WTC11 (cell line): ENCODE measurements around the gene MACROD2. TPM values are rescaled to one million over a fixed set of nuclear protein-coding genes. Genes with fewer than 3 reads are reported as not detected.
A peak's percentile ranks its signal among the peaks of the same experiment; 100 is the strongest.
"Not testable (repeated sequence)": the region's sequence is repeated elsewhere in the genome, so short reads cannot be mapped to it uniquely, and the experiment has no call there.

ENCODE experiments used
- ATAC-seq: fragments of 200-7000 bp; cut with Tn5 transposase; 2 replicates; pipeline ENCODE4 v1.10.0; 2021; ENCODE audit warnings: mild to moderate bottlenecking, moderate library complexity
- CTCF ChIA-PET: fragments of 300-600 bp; sonication (Branson Sonifier 250); formaldehyde crosslinking; loops from one replicate; lab custom pipeline; 2021; ENCODE audit warnings: antibody characterized with exemption; lab: Charles Lee
- POLR2A ChIA-PET: fragments of 350-600 bp; sonication (Branson Sonifier 250); formaldehyde crosslinking; loops from one replicate; lab custom pipeline; 2021; ENCODE audit warnings: antibody characterized with exemption; lab: Charles Lee
- DNase-seq: peaks from one replicate; pipeline ENCODE4 v3.0.0; 2021; ENCODE audit warnings: low spot score
- H3K27ac Mint-ChIP-seq: 2 replicates; pipeline ENCODE4 v1.8.0; 2021; ENCODE audit warnings: mixed read lengths
- H3K27me3 Mint-ChIP-seq: 2 replicates; pipeline ENCODE4 v1.8.0; 2021; ENCODE audit warnings: low read depth, mild to moderate bottlenecking, moderate library complexity, mixed read lengths
- H3K36me3 Mint-ChIP-seq: 2 replicates; pipeline ENCODE4 v1.8.0; 2021; ENCODE audit warnings: mixed read lengths
- H3K4me1 Mint-ChIP-seq: 2 replicates; pipeline ENCODE4 v1.8.0; 2022; ENCODE audit warnings: mixed read lengths
- H3K4me3 Mint-ChIP-seq: 2 replicates; pipeline ENCODE4 v1.8.0; 2021; ENCODE audit warnings: mild to moderate bottlenecking, moderate library complexity, mixed read lengths
- H3K9me3 Mint-ChIP-seq: 2 replicates; pipeline ENCODE4 v1.8.0; 2021; ENCODE audit warnings: mixed read lengths
- AFF4 ChIP-seq: sonication (generic); formaldehyde crosslinking; IDR thresholded peaks from 2 replicates; pipeline ENCODE4 v1.8.1; 2023; ENCODE audit warnings: mild to moderate bottlenecking, missing genetic modification reagents, borderline replicate concordance
- ARID4B ChIP-seq: sonication (generic); formaldehyde crosslinking; IDR thresholded peaks from 2 replicates; pipeline ENCODE4 v1.8.0; 2023; ENCODE audit warnings: missing genetic modification reagents, mild to moderate bottlenecking, borderline replicate concordance
- CBFB ChIP-seq: sonication (generic); formaldehyde crosslinking; IDR thresholded peaks from 2 replicates; pipeline ENCODE4 v1.8.1; 2022; ENCODE audit warnings: mild to moderate bottlenecking, low read depth, missing genetic modification reagents
- CREM ChIP-seq: sonication (generic); formaldehyde crosslinking; IDR thresholded peaks from 2 replicates; pipeline ENCODE4 v1.8.1; 2022; ENCODE audit warnings: mild to moderate bottlenecking, missing genetic modification reagents, moderate library complexity
- E2F4 ChIP-seq: sonication (generic); formaldehyde crosslinking; IDR thresholded peaks from 2 replicates; pipeline ENCODE4 v1.8.1; 2022; ENCODE audit warnings: low read depth, mild to moderate bottlenecking, moderate library complexity, missing genetic modification reagents, borderline replicate concordance
- ESRRA ChIP-seq: sonication (generic); formaldehyde crosslinking; IDR thresholded peaks from 2 replicates; pipeline ENCODE4 v1.8.1; 2022; ENCODE audit warnings: mild to moderate bottlenecking, missing genetic modification reagents, borderline replicate concordance
- FOXJ3 ChIP-seq: sonication (generic); formaldehyde crosslinking; IDR thresholded peaks from 2 replicates; pipeline ENCODE4 v1.9.0; 2021; ENCODE audit warnings: missing genetic modification reagents, mild to moderate bottlenecking, borderline replicate concordance
- GTF2I ChIP-seq: fragments of 250-450 bp; sonication (Bioruptor Pico); conservative IDR thresholded peaks from 2 replicates; pipeline ENCODE4 v1.4.0; 2021; ENCODE audit warnings: mild to moderate bottlenecking
- MAX ChIP-seq: sonication (generic); formaldehyde crosslinking; IDR thresholded peaks from 2 replicates; pipeline ENCODE4 v1.8.0; 2022; ENCODE audit warnings: mild to moderate bottlenecking, missing genetic modification reagents
- MLX ChIP-seq: sonication (generic); formaldehyde crosslinking; IDR thresholded peaks from 2 replicates; pipeline ENCODE4 v1.8.1; 2023; ENCODE audit warnings: mild to moderate bottlenecking, missing genetic modification reagents, moderate library complexity
- MYBL2 ChIP-seq: sonication (generic); formaldehyde crosslinking; IDR thresholded peaks from 2 replicates; pipeline ENCODE4 v1.8.1; 2023; ENCODE audit warnings: mild to moderate bottlenecking, moderate library complexity, missing genetic modification reagents
- NR1H2 ChIP-seq: sonication (generic); formaldehyde crosslinking; IDR thresholded peaks from 2 replicates; pipeline ENCODE4 v1.9.0; 2021; ENCODE audit warnings: mild to moderate bottlenecking, moderate library complexity, missing genetic modification reagents
- NR3C1 ChIP-seq: sonication (generic); formaldehyde crosslinking; conservative IDR thresholded peaks from 2 replicates; pipeline ENCODE4 v1.8.1; 2023; ENCODE audit warnings: low read depth, mild to moderate bottlenecking, missing genetic modification reagents
- RELA ChIP-seq: sonication (generic); formaldehyde crosslinking; IDR thresholded peaks from 2 replicates; pipeline ENCODE4 v1.8.1; 2022; ENCODE audit warnings: missing genetic modification reagents, mild to moderate bottlenecking, borderline replicate concordance
- ZMAT4 ChIP-seq: fragments of 250-450 bp; sonication (Bioruptor Pico); IDR thresholded peaks from 2 replicates; pipeline ENCODE4 v1.9.0; 2021; ENCODE audit warnings: mild to moderate bottlenecking
- ZNF121 ChIP-seq: sonication (generic); formaldehyde crosslinking; IDR thresholded peaks from 2 replicates; pipeline ENCODE4 v1.8.0; 2023; ENCODE audit warnings: missing genetic modification reagents
- ZNF396 ChIP-seq: fragments of 250-450 bp; sonication (Bioruptor Pico); IDR thresholded peaks from 2 replicates; pipeline ENCODE4 v1.8.0; 2021; ENCODE audit warnings: mild to moderate bottlenecking, moderate library complexity, borderline replicate concordance
- ZNF425 ChIP-seq: fragments of 250-450 bp; sonication (Bioruptor Pico); conservative IDR thresholded peaks from 2 replicates; pipeline ENCODE4 v1.9.0; 2021; ENCODE audit warnings: mild to moderate bottlenecking
- total RNA-seq: library from RNA; stranded (reverse); gene quantifications from 3 replicates; pipeline ENCODE4 v1.2.3, GENCODE V29; 2021

MACROD2 gene
- total RNA-seq, 1 experiment from 2014 or later, result 4.1 TPM

GRCh38 chr20:15375836-15376235 lies 1380.5 kb downstream of the MACROD2 start:
- H3K4me3 Mint-ChIP-seq, result no peak overlapping the region
- ChIA-PET POLR2A (no interaction called here), CTCF (no interaction called here)
- DNase-seq (no peak), ATAC-seq (no peak)
- H3K4me1 Mint-ChIP-seq, result no peaks in the 10 kb centered on the region
- TF ChIP-seq ARID4B (CRISPR knock-in tag) (no peak), NR3C1 (CRISPR knock-in tag) (no peak), ZNF121 (CRISPR knock-in tag) (no peak)
- H3K27ac Mint-ChIP-seq, result no peak overlapping the region
- no peaks in the 10 kb centered on the region for H3K27me3 Mint-ChIP-seq
- H3K36me3 Mint-ChIP-seq, result no peaks in the 10 kb centered on the region
- H3K9me3 Mint-ChIP-seq, result no peaks in the 10 kb centered on the region

- not testable (repeated sequence) for DNase-seq, H3K36me3 Mint-ChIP-seq, H3K9me3 Mint-ChIP-seq, H3K27ac Mint-ChIP-seq, H3K4me3 Mint-ChIP-seq, H3K27me3 Mint-ChIP-seq, ATAC-seq, H3K4me1 Mint-ChIP-seq
- ChIA-PET POLR2A (interaction anchor here (0.6 kb wide), 1 partner anchor 805 kb away, joined by 3 read pairs; no protein-coding TSS in a partner anchor), CTCF (interaction anchor here (0.7 kb wide), 2 partner anchors 185 to 310 kb away, joined by 4 to 5 read pairs; no protein-coding TSS in a partner anchor)
Observed at GRCh38 chr20:15377603-15378002, 1382.3 kb downstream of the MACROD2 start.

GRCh38 chr20:15378151-15378550 lies 1382.8 kb downstream of the MACROD2 start:
- no peak overlapping the region for H3K4me3 Mint-ChIP-seq
- no peaks in the 10 kb centered on the region for H3K9me3 Mint-ChIP-seq
- no peaks in the 10 kb centered on the region for H3K36me3 Mint-ChIP-seq
- peak; percentile 74 for ATAC-seq
- no peaks in the 10 kb centered on the region for H3K27me3 Mint-ChIP-seq
- H3K4me1 Mint-ChIP-seq, result peaks cover 4% of the 10 kb centered on the region
- POLR2A ChIA-PET, result interaction anchor here (0.6 kb wide), 1 partner anchor 804 kb away, joined by 3 read pairs; no protein-coding TSS in a partner anchor
- H3K27ac Mint-ChIP-seq, result no peak overlapping the region
- CTCF ChIA-PET, result interaction anchor here (0.7 kb wide), 2 partner anchors 185 to 311 kb away, joined by 4 to 5 read pairs; no protein-coding TSS in a partner anchor
- DNase-seq, result no peak
- TF ChIP-seq MYBL2 (CRISPR knock-in tag), result no peak
- TF ChIP-seq ESRRA, result no peak
- no peak for TF ChIP-seq AFF4
- TF ChIP-seq ZNF396, result no peak
- no peak for TF ChIP-seq ZMAT4
- no peak for TF ChIP-seq NR1H2
- no peak for TF ChIP-seq E2F4 (CRISPR knock-in tag)
- no peak for TF ChIP-seq CREM (CRISPR knock-in tag)
- TF ChIP-seq MLX (CRISPR knock-in tag), result no peak
- no peak for TF ChIP-seq FOXJ3
- no peak for TF ChIP-seq CBFB (CRISPR knock-in tag)
- TF ChIP-seq RELA (CRISPR knock-in tag), result no peak
- no peak for TF ChIP-seq ZNF425 (CRISPR knock-in tag)
- TF ChIP-seq MAX (CRISPR knock-in tag), result no peak
- no peak for TF ChIP-seq GTF2I (CRISPR knock-in tag)
